Suppressor macrophage treated with lipopolysaccharide for 1 hour (primary cell): ENCODE results near the gene PAPSS1.

ENCODE experiments used
- DNase-seq, 3 donors: peaks; one replicate each; pipeline ENCODE4 v3.0.0-alpha.2; 2020 to 2022

The PAPSS1 gene

GRCh38 chr4:107619731-107620130 lies 100.3 kb downstream of the PAPSS1 start:
- DNase-seq = no peak

- peak; percentile 18 to 26 (median 22) for DNase-seq
Observed at GRCh38 chr4:107619066-107619465, 101.0 kb downstream of the PAPSS1 start.

GRCh38 chr4:107618656-107619055 lies 101.4 kb downstream of the PAPSS1 start:
- no peak for DNase-seq

- DNase-seq = no peak
Observed at GRCh38 chr4:107616838-107617389, 103.1 kb downstream of the PAPSS1 start.

GRCh38 chr4:107615809-107616208 lies 104.2 kb downstream of the PAPSS1 start:
- DNase-seq = no peak

- no peak for DNase-seq
Observed at GRCh38 chr4:107603430-107603829, 116.6 kb downstream of the PAPSS1 start.

GRCh38 chr4:107600983-107601382 lies 119.1 kb downstream of the PAPSS1 start:
- no peak for DNase-seq

- DNase-seq = no peak
Observed at GRCh38 chr4:107600436-107600835, 119.6 kb downstream of the PAPSS1 start.

- no peak for DNase-seq
Observed at GRCh38 chr4:107599841-107600240, 120.2 kb downstream of the PAPSS1 start.

- no peak for DNase-seq
Observed at GRCh38 chr4:107593230-107593629, 126.8 kb downstream of the PAPSS1 start.

GRCh38 chr4:107592519-107592918 lies 127.5 kb downstream of the PAPSS1 start:
- DNase-seq = no peak

- no peak for DNase-seq
Observed at GRCh38 chr4:107589269-107589668, 130.8 kb downstream of the PAPSS1 start.

- no peak for DNase-seq
Observed at GRCh38 chr4:107586371-107586770, 133.7 kb downstream of the PAPSS1 start.

GRCh38 chr4:107579099-107579498 lies 140.9 kb downstream of the PAPSS1 start:
- no peak for DNase-seq

GRCh38 chr4:107578321-107578720 lies 141.7 kb downstream of the PAPSS1 start:
- DNase-seq = no peak

GRCh38 chr4:107577743-107578142 lies 142.3 kb downstream of the PAPSS1 start:
- no peak for DNase-seq

GRCh38 chr4:107575243-107575642 lies 144.8 kb downstream of the PAPSS1 start:
- no peak for DNase-seq

- DNase-seq = no peak
Observed at GRCh38 chr4:107572281-107572680, 147.8 kb downstream of the PAPSS1 start.

GRCh38 chr4:107570952-107571351 lies 149.1 kb downstream of the PAPSS1 start:
- no peak for DNase-seq

GRCh38 chr4:107564326-107564725 lies 155.7 kb downstream of the PAPSS1 start:
- DNase-seq = no peak
